Gastrocnemius medialis (tissue), 4 donors: ENCODE measurements around the gene SORBS1. TPM values are rescaled to one million over a fixed set of nuclear protein-coding genes. Genes with fewer than 3 reads are reported as not detected.

Source experiments
- ATAC-seq, 2 donors: fragments of 150-250 bp; one replicate each; pipeline ENCODE4 v1.9.1; 2016
- DNase-seq, 2 donors: peaks; one replicate each; pipeline ENCODE4 v3.0.0-alpha.2; 2019
- H3K27ac ChIP-seq, 4 donors: fragments of 200-600 bp; sonication (generic); 1 replicate in 1 of 4; 2 replicates in 3 of 4; pipeline ENCODE4 v1.5.1; 2016 to 2018; ENCODE audit warnings: mild to moderate bottlenecking in 2 of 4, moderate library complexity in 1 of 4
- H3K27me3 ChIP-seq, 3 donors: fragments of 200-600 bp; sonication (generic) in 2 of 3; 1 replicate in 1 of 3; 2 replicates in 2 of 3; pipeline versions ENCODE4 v1.5.1 to v1.6.0; 2016 to 2019; ENCODE audit warnings: mild to moderate bottlenecking in 1 of 3, moderate library complexity in 1 of 3
- H3K36me3 ChIP-seq, 2 donors: fragments of 200-600 bp; sonication (generic) in 1 of 2; one replicate each; pipeline ENCODE4 v1.5.1; 2017 to 2018
- H3K4me1 ChIP-seq, 2 donors: fragments of 200-600 bp; sonication (generic) in 1 of 2; one replicate each; pipeline ENCODE4 v1.5.1; 2016 to 2017; ENCODE audit warnings: mild to moderate bottlenecking in 2 of 2
- H3K4me3 ChIP-seq, 4 donors: fragments of 200-600 bp; sonication (generic) in 3 of 4; 1 replicate in 1 of 4; 2 replicates in 3 of 4; pipeline ENCODE4 v1.5.1; 2016 to 2019; ENCODE audit warnings: mild to moderate bottlenecking in 2 of 4
- H3K9me3 ChIP-seq, 3 donors: fragments of 200-600 bp; sonication (generic) in 2 of 3; 1 replicate in 1 of 3; 2 replicates in 2 of 3; pipeline ENCODE4 v1.5.1; 2016 to 2019
- POLR2A ChIP-seq, 2 donors: fragments of 450-650 bp; IDR thresholded peaks; one replicate each; pipeline ENCODE4 v1.6.1; 2017; ENCODE audit warnings: antibody characterized with exemption in 2 of 2, mild to moderate bottlenecking in 2 of 2, moderate library complexity in 2 of 2
- in situ Hi-C, 4 donors: fragments of 200-750 bp; cut with MboI; loops; one replicate each; pipeline versions ENCODE4 v1.15.0 to v1.8.0; 2017; ENCODE audit warnings: low sequenced_read_pairs in 4 of 4
- intact Hi-C: fragments of 100-400 bp; cut with DNase I; formaldehyde crosslinking; loops from one replicate; pipeline ENCODE4 v1.15.1; 2023; ENCODE audit warnings: low total_unique reads
- total RNA-seq, 4 donors: library from RNA; depleted of rRNA; stranded (reverse); fragments of >200 nt; gene quantifications; one replicate each; pipeline versions ENCODE4 v1.1.0 to v1.2.3, GENCODE V29; 2016
- TF ChIP-seq, protein P1 (sequence below), 5 experiments: fragments of 450-650 bp in 3 of 5; fragments of 200-600 bp in 2 of 5; sonication (generic) in 2 of 5; IDR thresholded peaks in 4 of 5; conservative IDR thresholded peaks in 1 of 5; 1 replicate in 4 of 5; 2 replicates in 1 of 5; pipeline ENCODE4 v1.5.1; 2016 to 2019; ENCODE audit warnings: antibody characterized with exemption in 5 of 5, mild to moderate bottlenecking in 3 of 5, moderate library complexity in 3 of 5

SORBS1 gene
- total RNA-seq, 4 donors from 2014 or later: 146 to 331 (median 186) TPM

DNA sequence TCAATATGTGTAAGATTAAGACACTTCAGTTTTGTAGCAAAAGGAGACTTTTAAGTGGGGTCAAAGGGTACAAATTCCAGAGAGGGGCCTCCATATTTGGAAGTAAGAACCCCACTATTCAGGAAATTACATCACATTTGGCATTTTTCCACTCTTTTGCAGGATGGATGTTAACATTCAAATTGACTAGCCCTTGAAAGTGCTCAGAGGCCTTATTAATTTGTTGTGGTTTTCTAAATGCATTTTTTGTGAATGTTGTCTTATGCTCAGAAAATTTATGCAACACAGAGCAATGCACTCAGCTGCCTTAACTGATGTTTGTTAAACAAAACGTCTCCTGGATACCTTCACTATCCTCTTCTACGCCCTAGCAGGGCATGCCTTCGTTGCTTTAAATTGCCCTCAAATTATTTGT lies 219.4 kb downstream of the SORBS1 start:
- no peak overlapping the region for H3K4me3 ChIP-seq
- no peaks in the 10 kb centered on the region for H3K27me3 ChIP-seq
- H3K9me3 ChIP-seq: no peaks in the 10 kb centered on the region
- peaks cover under 1% of the 10 kb centered on the region in 2 donors for H3K4me1 ChIP-seq
- H3K27ac ChIP-seq: peak overlapping the region in 2 of 4 donors; percentile 22 to 27
- intact Hi-C loops: no loop called here
- ATAC-seq: no peak
- DNase-seq: no peak
- in situ Hi-C loops: no loop called here
- no peak for TF ChIP-seq POLR2A (IDR thresholded peaks at IDR 0.05)
- TF ChIP-seq, protein P1, sequence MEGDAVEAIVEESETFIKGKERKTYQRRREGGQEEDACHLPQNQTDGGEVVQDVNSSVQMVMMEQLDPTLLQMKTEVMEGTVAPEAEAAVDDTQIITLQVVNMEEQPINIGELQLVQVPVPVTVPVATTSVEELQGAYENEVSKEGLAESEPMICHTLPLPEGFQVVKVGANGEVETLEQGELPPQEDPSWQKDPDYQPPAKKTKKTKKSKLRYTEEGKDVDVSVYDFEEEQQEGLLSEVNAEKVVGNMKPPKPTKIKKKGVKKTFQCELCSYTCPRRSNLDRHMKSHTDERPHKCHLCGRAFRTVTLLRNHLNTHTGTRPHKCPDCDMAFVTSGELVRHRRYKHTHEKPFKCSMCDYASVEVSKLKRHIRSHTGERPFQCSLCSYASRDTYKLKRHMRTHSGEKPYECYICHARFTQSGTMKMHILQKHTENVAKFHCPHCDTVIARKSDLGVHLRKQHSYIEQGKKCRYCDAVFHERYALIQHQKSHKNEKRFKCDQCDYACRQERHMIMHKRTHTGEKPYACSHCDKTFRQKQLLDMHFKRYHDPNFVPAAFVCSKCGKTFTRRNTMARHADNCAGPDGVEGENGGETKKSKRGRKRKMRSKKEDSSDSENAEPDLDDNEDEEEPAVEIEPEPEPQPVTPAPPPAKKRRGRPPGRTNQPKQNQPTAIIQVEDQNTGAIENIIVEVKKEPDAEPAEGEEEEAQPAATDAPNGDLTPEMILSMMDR (IDR thresholded peaks at IDR 0.05 in 4 of 5, conservative IDR thresholded peaks at IDR 0.05 in 1 of 5): no peak
- peaks cover 0 to 68% of the 10 kb centered on the region in 2 donors for H3K36me3 ChIP-seq

DNA sequence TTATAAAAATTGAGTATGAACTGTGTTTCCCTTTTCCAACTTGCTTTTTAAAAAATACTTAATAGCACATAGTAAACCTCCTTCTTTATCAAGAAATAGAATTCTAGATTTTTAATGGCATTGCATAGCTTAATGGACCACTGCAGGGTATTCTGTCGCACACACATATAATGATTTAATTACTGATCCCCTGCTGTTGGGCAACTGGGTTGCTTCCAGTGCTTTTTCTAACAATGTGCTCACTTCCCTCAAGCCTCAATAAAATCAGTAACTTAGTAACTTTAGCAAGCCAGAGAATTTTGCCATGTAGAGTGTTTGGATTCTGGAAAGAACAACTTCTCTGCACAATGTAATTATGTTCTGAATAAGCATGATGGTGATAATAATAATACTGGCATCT lies 221.3 kb downstream of the SORBS1 start:
- Histone ChIP-seq H3K4me3 (no peak overlapping the region), H3K9me3 (no peaks in the 10 kb centered on the region), H3K27me3 (no peaks in the 10 kb centered on the region), H3K36me3 (peaks cover 0 to 56% of the 10 kb centered on the region in 2 donors), H3K4me1 (peaks cover 18% of the 10 kb centered on the region in 2 donors), H3K27ac (no peak overlapping the region)
- intact Hi-C loops: no loop called here
- in situ Hi-C loops: no loop called here
- TF ChIP-seq, protein P1 (IDR thresholded peaks at IDR 0.05 in 4 of 5, conservative IDR thresholded peaks at IDR 0.05 in 1 of 5): no peak
- no peak for TF ChIP-seq POLR2A (IDR thresholded peaks at IDR 0.05)
- ATAC-seq: no peak
- DNase-seq: no peak

DNA sequence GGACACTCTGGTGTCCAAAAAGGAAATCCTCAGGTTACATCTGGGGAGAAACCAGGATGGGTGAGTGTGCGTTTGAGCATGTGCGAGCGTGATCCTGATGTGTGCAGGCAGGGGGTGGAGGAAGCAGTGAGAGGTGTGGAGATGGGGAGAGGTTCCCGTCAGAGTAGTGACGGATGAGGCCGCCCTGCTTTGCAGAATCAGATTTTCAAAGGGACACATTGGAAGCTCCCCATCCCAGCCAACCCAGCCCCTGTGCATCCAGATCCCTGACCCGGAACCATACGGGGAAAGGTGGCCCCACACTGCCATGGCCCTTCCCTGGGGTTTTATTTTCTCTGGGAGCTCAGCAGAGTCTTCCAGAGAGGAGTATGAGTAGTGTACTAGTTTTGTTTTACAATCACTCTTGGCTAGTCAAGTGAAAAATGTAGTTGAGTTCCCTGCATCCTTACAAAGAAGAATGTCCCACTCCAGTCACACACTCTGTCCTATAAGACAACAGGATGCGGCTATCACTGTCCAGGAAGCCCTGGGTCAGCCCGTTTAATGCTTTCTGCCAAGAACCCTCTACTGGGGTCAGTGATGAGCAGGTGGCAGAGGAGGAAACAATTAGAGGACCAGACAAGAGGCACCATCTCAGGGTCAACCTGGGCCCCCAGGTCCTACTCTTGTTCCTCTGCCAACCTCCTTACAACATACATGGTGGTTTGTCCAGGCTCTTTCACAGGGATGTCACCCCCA lies 223.6 kb downstream of the SORBS1 start:
- DNase-seq (no peak), ATAC-seq (peak in 1 of 2 donors; percentile 36)
- no peaks in the 10 kb centered on the region for H3K9me3 ChIP-seq
- peak overlapping the region; percentile 76 to 88 (median 82) for H3K27ac ChIP-seq
- peaks cover 31 to 34% of the 10 kb centered on the region in 2 donors for H3K4me1 ChIP-seq
- in situ Hi-C loops (no loop called here), intact Hi-C loops (no loop called here)
- TF ChIP-seq, protein P1 (IDR thresholded peaks at IDR 0.05 in 4 of 5, conservative IDR thresholded peaks at IDR 0.05 in 1 of 5): no peak
- TF ChIP-seq POLR2A (IDR thresholded peaks at IDR 0.05): no peak
- H3K4me3 ChIP-seq: no peak overlapping the region
- H3K36me3 ChIP-seq: peaks cover 0 to 49% of the 10 kb centered on the region in 2 donors
- no peaks in the 10 kb centered on the region for H3K27me3 ChIP-seq

DNA sequence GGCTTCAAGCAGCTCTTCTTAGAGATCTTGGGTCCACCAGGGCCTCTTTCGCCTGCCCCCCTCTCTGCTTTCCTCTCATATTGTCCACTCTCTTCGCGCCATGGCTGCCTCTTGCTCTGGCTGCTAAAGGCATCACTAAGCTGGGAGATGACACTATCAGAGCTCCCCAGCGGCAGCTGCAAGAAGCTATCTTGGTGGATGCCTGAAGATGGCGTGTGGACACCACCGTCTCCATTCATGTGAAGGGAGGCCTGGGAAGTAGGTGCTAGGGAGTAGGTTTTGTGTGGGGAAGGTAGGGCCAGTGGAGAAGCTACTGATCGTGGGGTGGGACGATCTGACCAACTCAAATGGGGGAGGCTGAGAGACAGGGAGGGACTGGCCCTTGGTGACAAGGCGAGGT lies 224.5 kb downstream of the SORBS1 start:
- Histone ChIP-seq H3K36me3 (peaks cover 0 to 52% of the 10 kb centered on the region in 2 donors), H3K27ac (peak overlapping the region; percentile 76 to 88 (median 82)), H3K4me1 (peaks cover 31 to 34% of the 10 kb centered on the region in 2 donors), H3K27me3 (no peaks in the 10 kb centered on the region), H3K9me3 (no peaks in the 10 kb centered on the region), H3K4me3 (no peak overlapping the region)
- ATAC-seq: no peak
- DNase-seq: no peak
- in situ Hi-C loops (no loop called here), intact Hi-C loops (no loop called here)
- TF ChIP-seq, protein P1 (IDR thresholded peaks at IDR 0.05 in 4 of 5, conservative IDR thresholded peaks at IDR 0.05 in 1 of 5): no peak
- TF ChIP-seq POLR2A (IDR thresholded peaks at IDR 0.05): no peak
